Activated T-cell treated with anti-CD3 and anti-CD28 coated beads for 24 hours (primary cell): ENCODE results near the gene RNF182.
"Not testable (repeated sequence)": the region's sequence is repeated elsewhere in the genome, so short reads cannot be mapped to it uniquely, and the experiment has no call there.

Experiments used
- DNase-seq: peaks from one replicate; pipeline ENCODE4 v3.0.0-alpha.2; 2020; ENCODE audit warnings: low read depth

The RNF182 gene

DNA sequence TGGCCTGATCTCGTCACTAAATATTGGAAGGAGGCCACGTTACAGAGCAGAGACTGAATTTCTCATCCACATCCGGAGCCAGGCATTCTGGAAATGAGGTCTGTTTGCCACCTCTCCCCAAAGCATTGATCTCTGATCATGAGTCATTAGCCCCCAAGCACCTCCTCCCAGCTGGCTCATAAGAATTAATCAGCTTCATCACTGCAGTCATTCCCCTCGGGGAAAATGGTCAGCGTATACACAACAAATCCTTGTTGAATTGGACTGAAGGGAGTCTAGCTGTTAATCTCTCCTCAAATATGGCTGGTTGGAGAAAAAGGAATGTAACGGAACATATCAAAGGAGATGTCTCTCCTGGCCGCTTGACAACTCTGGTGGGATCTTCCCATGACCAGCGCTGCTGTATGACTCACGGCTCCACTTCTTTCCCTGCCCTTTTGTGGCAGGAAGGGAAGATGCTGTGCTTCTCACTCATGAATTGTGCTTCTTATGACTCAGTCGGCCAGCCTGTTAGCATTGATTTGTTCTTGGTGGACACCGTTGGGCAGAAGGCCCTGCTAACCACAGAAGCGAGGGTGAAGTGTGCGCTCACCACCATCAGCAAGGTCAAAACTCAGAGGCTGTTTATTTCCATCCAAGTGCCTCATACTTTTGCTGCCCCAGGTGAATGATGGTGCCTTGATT, 76.7 kb downstream of the RNF182 start:
- no peak for DNase-seq

DNA sequence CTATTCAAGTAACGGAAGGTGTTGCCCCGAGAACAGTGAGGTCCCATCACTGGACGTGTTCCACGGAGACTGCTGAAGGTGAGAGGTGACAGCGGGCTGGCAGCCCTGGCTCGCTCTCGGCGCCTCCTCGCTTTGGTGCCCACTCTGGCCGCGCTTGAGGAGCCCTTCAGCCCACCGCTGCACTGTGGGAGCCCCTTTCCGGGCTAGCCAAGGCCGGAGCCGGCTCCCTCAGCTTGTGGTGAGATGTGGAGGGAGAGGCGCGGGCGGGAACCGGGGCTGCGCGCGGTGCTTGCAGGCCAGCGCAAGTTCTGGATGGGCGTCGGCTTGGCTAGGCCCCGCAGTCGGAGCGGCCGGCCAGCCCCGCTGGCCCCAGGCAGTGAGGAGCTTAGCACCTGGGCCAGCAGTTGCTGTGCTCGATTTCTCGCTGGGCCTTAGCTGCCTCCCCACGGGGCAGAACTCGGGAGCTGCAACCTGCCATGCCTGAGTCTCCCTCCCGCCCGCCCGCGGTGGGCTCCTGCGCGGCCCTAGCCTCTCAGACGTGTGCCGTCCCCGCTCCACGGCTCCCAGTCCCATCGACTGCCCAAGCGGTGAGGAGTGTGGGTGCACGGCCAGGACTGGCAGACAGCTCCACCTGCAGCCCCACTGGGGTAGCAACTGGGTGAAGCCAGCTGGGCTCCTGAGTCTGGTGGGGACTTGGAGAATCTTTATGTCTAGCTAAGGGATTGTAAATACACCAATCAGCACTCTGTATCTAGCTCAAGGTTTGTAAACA, 77.6 kb downstream of the RNF182 start:
- no peak for DNase-seq

DNA sequence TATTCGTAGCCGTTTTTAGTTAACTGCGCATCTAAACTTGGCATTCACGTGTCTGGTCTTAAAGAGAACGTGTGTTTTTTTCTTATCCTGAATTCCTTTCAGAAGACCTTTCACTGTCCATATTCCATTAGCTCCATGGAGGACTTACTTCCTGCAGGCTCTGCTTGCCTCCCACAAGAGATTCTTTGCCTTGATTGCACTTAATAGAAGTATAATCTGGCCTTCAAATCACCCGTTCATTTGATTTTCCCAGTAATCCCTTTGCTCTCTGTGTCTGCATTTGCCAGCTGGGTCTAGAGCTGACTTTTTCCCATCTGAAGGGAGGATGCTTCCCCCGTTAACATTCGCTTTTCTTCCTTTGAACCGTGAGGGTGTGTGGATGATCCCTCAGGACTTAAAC, 79.5 kb downstream of the RNF182 start:
- no peak for DNase-seq

DNA sequence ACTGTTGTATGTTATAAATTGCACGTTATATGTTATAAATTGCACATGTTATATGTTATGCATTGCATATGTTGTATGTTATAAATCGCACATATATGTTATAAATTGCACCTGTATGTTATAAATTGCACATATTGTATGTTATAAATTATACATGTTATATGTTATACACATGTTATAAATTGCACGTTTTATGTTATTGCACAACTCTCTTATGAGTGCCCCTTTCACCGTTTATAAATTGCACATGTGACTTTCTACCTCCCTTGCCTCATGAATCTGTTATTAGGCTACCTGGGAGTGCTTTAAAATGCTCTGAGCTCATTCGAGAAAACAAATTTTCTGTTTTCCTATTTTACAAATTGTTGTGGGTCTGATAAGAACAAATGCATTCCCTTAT, 84.1 kb downstream of the RNF182 start:
- DNase-seq = no peak

DNA sequence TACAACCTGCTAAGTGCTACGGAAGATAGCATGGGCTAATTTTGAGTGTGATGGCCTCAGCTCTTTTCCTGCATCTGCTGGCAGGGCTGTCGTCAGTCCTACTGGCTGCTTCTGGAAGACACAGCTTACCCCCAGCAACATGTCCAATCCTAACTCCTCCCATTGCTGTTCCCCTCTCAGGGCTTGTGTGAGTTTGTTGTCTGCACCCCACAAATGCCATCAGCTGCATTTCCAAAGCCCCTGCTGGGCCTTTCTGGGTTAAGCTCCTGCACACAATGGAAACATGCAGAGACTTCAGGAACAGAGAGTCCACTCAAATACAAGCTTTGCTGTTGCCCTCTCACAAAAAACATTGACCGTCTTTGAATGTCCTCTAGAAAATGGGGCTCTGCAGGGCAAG, 84.7 kb downstream of the RNF182 start:
- no peak for DNase-seq

DNA sequence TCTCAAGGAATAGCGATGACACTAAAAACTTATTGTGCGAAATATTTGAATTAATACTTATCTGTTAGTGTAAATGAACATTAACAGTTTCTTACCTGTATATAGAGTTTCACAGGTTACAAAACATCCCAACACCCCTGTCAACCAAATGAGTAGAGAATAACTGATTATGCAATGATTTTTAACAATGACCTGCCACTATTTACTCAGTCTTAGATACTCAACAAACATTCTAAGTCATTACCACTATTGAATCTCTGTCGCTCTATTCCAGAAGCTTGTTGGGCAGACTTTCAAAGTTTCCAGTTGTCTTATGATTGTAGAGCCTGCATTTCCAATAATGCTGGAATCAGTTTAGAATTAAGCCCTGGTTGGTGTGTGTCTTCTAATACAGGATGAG, 85.5 kb downstream of the RNF182 start:
- no peak for DNase-seq

DNA sequence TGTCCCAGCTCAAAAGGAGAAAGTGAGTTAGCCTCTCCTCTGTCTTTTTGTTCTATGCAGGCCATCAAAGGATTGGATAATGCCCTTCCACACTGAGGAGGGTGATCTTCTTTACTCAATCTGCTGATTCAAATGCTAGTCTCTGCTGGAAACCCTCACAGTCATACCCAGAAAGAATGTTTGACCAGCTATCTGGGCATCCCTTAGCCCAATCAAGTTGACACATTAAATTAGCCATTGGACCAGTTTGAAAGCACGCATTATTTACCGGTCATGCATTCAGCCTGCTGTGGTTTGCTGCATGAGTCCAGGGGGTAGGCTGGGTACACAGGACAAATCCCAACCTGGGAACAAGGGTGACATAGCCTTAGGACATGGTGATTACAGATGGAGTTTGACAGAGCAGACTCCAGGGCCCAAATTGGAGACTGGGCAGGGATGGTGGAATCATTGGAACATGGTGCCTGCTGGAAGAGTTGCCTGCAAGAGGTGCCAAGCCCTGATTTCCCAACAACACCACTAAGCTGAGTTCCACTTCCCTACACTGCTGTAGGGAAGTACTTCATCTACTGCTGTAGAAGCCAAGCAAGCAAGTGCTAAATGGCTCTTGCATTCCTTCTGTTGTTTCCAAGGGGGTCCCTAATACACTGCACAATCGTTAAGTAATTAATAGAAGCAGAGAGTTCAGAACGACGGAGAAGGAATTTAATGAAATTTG, 87.7 kb downstream of the RNF182 start:
- no peak for DNase-seq

DNA sequence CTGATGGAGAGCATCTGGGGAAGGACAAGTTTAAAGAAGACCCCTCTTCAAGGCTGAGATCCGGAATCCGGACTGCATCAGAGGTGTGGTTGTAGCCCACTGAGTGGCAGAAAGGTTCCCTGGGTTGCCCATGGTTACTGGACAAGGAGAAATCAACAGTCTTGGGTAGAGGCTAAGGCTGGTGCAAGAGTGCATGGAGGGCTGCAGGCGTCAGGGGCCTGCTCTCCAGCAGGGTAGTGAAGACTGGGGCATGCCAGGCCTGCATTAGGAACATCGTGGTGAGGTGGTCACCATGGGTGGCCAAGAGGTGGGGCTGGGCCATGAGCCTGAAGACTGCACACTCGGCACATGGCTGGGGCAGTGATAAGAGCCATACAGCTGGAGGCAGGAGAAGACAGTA, 91.2 kb downstream of the RNF182 start:
- no peak for DNase-seq

DNA sequence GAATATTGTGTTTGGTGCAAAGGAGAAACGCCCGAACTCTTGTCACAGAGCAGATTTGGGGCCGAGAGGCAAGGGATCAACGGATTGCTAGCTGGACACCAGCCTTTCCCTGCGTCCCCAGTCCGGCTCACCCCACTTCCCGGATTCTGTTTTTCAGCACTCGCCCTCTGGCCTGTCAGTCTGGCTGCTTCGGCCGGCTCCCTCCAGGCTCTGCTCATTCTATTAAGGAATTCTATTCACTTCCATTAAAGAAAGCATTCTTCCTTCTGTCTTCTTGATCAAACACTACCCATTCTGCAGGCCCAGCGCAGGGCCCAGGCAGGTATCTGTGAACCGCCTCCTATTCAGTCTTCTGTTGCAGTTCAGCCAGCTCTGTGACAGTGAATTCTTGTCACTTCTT, 91.7 kb downstream of the RNF182 start:
- DNase-seq = no peak

DNA sequence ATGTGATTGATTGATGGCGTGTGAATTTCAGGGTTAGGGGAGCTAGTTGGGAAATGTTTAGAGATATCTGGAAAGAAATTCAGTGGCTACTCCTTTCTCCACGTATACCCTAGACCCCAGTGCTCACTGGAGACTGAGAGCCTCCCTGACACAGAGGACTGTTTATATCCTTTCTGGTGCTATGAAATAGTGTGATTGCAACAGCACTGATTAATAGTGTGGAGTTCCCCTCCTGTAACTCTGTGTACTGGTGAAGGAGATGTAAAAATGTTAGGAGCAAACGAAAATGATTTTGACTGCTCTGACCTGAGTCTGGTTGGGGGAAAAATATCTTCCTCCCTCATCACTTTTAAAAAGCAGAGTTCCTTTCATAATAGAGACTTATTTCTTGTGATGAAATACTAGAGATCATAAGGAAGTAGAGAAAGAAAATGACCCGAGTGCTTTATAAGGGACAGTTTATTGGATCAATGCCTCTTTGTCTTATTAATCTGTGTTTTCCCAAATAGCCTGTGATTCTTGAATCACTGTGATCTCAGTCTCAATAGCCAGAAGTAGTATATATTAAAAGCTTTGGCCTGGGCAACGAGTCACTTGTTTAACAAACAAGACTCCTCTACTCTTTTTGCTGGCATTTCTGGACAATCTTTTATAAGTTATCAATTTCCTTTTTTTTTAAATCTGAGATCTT, 92.3 kb downstream of the RNF182 start:
- DNase-seq = no peak

DNA sequence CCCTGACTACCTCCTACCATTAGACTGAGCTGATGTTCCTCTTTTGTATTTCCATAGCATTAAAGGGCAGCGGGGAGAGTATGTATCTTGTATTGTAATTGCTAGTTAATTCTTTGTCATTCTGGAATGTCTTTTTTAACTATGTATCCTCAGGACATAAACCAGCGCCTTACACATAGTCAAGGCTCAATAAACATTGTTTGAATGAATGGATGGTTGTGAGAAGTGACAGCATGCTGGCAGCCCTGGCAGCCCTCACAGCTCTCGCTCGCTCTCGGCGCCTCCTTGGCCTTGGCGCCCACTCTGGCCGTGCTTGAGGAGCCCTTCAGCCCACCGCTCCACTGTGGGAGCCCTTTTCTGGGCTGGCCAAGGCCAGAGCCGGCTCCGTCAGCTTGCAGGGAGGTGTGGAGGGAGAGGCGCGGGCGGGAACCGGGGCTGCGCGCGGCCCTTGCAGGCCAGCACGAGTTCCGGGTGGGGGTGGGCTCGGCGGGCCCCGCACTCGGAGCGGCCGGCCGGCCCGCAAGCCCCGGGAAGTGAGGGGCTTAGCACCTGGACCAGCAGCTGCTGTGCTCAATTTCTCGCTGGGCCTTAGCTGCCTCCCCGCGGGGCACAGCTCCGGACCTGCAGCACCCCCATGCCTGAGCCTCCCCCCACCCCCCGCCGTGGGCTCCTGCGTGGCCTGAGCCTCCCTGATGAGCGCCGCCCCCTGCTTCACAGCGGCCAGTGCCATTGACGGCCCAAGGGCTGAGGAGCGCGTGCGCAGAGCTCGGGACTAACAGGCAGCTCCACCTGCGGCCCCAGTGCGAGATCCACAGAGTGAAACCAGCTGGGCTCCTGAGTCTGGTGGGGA, 93.1 kb downstream of the RNF182 start:
- DNase-seq = no peak

DNA sequence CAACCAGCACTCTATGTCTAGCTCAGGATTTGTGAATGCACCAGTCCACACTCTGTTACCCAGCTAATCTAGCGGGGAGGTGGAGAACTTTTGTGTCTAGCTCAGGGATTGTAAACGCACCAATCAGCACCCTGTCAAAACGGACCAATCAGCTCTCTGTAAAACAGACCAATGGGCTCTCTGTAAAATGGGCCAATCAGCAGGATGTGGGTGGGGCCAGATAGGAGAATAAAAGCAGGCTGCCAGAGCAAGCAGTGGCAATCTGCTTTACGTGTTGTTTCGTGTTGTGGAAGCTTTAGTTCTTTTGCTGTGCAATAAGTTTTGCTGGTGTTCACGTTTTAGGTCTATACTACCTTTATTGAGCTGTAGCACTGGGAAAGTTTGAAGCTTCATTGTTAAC, 93.8 kb downstream of the RNF182 start:
- DNase-seq = not testable (repeated sequence)

DNA sequence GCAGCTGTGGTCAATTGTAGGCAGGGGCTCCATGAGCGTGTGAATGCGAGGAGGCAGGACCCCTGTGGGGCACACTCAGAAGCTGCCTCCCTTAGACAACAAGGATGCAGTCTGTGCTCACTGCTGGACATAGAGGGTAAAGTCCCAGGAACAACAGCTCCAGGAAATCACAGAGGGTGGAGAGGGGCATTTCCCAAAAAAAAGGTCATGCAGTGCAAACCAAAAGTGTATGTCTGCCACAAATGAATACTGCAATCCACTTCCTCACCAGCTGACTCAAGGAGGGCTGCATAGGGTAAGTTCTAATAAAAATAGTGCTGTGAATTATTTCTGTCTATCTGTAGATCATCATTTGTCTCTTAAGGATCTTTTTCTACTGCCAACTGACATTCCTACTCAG, 95.8 kb downstream of the RNF182 start:
- no peak for DNase-seq

DNA sequence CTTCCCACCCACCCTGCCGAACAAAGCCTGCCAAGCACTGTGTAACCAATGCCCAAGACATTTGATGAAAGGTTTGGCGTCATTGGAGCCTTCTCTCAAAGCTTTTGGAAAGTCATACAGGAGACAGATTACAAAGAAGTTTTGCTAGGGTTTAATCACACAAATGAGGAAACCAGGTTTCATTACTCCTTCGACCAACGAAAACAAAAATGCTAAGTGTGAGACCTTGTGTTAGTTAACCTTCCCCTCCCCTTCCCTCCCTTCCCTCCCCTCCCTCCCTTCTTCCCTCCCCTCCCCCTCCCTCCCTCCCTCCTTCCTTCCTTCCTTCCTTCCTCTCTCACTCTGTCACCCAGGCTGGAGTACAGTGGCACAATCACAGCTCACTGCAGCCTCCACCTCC, 96.7 kb downstream of the RNF182 start:
- no peak for DNase-seq

DNA sequence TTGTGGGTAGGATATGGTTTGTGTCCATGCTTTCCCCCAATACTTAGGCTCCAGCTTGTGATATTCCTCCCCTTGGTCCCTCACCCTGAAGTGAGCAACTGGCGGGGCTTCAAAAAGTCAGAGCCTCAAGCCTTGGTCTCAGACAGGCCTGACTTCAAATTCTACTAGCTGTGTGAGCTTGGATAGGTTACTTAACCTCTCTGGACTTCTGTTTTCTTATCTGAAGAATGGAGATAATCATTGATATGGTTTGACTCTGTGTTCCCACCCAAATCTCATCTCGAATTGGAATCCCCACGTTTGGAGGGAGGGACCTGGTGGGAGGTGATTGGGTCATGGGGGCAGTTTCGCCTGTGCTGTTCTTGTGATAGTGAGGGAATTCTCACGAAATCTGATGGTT, 97.9 kb downstream of the RNF182 start:
- no peak for DNase-seq

DNA sequence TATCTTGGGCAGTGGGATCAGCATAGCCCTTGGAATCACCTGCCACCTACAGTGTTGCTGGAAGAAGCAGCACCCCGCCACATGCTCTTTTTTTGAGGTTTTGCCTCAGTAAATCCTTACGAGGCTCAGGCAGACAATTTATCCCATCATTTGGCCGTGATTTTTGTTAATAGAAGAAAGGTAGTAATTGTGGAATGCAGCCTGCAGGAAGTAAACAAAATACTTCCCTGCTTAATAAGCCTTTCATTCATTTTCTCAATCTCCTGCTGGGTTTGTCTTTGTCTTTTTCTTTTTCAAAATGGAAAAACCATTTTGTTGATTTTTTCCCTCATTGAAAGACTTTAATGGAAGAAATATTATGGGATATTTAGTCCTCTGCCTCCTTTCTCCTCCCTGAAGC, 99.1 kb downstream of the RNF182 start:
- DNase-seq = no peak

DNA sequence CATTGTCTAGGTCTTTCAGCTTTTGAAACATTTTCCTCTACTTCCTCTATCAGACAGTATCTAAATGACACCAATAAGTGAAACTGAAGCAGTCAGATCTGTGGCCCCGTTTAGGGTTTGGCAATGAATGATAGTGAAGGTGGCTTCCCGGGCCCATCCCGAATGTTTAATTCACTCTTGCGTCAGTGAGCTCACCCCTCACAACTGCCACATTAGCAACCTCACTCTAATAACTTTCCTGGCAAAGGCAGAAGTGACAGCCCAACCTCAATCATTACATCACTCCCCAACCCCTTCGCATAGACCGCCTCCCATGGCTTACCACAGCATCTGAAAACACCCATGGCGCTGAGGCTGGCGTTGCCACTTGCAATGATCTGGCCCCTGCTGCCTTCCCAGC, 100.4 kb downstream of the RNF182 start:
- no peak for DNase-seq

DNA sequence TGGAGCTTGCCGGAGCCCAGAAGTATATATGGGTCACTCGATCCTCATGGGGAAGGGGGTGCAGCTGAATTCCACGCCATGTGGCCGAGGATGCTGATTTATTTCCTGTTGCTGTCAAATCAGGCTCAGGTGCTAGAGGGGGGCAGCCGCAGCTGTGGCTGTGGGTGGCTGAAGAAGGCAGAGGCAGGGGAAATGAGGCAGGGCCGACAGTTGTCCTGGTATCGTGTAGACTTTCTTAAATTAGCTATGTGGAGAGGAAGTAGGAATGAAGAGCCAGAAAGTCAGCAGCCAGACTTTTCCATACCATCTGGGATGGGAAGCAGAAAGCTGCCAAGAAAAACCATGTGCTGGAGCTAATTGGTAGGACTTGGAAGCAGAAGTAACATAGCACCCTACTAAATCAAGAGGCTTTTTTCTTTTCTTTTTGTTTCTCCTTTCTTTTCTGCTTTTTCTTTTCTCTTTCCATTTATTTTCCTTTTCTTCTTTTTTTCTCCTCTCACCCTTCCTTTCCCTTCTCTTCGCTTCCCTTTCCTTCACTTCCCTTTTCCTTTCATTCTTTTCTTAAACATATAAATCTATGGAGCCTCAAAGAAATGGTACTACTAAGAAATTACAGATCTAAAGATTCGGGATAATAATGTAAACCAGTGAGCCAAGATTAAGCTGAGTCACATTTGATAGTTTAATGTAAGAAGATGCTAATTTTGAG, 102.2 kb downstream of the RNF182 start:
- no peak for DNase-seq

DNA sequence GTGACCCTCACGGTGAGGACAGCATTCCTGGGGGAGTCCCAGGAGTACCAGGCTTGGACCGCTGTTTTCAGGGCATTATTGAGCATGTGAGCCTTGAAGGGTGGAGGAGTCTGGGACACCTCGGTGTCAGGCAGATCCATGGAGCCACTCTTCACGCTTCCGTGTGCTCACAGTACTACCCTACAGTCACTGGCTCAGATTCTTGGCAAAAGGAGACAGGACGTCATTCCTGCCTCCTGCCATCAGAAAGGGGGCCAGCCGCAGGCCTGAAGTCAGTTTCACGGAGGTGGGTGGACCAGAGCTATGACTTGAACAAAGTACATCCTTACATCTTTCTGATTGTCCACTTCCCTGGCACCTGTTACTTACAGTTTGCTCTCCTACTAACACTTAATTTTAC, 103.9 kb downstream of the RNF182 start:
- no peak for DNase-seq

DNA sequence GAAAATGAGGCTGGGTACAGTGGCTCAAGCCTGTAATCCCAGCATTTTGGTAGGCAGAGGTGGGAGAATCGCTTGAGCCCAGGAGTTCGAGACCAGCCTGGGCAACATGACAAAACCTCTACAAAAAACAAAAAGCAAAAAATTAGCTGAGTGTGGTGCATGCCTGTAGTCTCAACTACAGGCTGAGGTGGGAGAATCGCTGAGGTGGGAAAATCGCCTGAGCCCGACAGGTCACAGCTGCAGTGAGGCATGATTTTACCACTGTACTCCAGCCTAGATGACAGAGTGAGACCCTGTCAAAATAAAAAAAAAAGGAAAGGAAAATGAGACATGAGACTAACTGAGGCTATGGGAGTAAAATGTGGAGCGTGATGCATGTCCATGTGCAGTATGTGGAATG, 104.9 kb downstream of the RNF182 start:
- no peak for DNase-seq
